GM19372 (cell line): ENCODE data around the gene ABCC1.
A peak's percentile ranks its signal among the peaks of the same experiment; 100 is the strongest.

Experiments
- ATAC-seq: cut with Tn5 transposase; IDR thresholded peaks from one replicate; pipeline ENCODE4 v1.9.1; 2021; ENCODE audit warnings: mild to moderate bottlenecking, low read depth, moderate library complexity; ENCODE audit not compliant: unreplicated experiment

Gene ABCC1

DNA sequence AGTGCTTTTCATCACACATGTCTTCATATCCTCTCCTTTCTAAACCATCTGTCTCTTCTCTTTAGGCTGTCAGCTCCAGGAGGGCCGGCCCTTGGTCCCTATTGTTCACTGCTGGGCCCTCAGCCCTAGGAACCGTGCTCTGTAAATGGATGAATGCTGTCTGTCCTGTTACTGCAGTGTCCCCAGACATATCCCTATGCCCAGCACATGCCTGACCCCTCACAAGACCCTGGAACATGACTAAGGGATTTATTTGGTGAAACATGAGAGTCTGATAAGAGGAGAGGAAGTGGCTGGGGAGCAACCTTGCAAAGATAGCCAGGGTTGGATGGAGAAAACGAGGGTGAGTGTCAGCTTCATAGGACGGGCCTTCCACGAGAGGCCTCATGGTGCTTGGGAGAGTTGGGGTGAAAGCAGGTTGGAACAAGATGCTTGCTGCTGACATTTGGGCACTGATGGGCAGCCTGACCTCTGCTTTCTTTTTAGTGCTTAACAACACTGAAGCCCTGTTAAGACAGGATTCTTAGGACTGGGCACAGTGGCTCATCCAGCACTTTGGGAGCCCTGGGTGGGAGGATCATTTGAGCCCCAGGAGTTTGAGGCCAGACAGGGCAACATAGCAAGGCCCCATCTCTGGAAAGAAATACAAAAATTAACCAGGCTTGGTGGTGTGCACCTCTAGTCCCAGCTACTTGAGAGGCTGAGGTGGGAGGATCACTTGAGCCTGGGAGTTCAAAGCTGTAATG lies 39.0 kb downstream of the ABCC1 start:
- no peak for ATAC-seq

- no peak for ATAC-seq
These were observed 41.5 kb downstream of the ABCC1 start for GRCh38 chr16:15990902-15991301.

- no peak for ATAC-seq
These were observed 43.7 kb downstream of the ABCC1 start for GRCh38 chr16:15993128-15993527.

- no peak for ATAC-seq
These were observed 44.1 kb downstream of the ABCC1 start for GRCh38 chr16:15993541-15993940.

DNA sequence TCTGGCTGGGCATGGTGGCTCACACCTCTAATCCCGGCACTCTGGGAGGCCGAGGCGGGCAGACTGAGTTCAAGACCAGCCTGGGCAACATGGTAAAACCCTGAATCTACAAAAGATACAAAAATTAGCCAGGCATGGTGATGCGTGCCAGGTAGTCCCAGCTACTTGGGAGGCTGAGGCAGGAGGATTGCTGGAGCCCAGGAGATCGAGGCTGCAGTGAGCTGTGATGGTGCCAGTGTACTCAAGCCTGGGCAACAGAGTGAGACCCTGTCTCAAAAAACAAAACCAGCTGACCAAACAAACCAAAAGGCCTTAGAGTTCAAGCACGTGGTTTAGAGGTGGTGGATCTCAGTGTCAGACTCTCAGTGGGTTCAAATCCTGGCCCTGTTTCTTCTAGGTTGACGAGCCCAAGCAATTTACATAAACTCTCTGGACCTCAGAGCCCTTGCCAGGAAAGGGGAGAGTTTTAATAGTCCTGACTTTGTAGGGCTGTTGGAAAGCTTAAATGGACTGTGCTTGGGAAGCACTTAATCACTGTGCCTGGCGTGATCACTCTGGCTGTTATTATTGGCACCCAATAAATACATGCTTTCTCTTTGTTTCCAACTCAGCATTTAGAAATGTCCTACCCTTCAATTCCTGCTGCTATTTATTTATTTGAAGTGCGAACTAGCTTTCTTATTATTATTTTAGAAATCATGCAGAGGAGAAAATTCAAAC lies 44.7 kb downstream of the ABCC1 start:
- no peak for ATAC-seq

DNA sequence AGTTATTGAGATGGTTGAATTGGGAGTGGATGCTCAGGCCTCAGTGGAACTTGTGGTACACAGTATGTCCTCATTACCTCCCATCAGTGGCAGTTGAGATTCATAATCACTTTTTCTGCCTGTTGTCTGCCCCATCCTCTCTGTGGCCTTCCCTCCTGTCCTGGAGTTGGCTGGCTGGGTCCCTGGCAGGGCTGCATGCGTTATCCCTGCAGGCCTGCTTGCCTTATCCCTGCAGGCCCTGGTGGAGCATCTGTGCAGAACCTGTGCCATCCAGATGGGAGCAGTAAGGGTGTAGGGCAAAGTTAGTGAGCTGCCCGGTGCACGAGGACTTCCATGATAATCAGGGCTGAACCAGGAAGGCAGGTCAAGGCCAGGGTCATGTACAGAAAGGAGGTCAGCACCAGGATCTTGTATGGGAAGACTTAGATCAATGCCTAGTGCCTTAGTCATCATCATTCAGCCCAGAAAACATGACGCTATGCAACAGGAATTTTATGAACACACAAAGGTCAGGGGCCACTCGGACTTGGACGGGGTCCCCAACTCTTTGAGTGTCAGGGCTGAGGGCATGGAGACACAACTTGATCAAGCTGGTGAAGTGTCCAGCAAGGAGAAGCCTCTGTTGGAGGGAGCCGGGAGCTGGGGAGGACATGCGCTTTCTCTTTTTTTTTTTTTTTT lies 47.2 kb downstream of the ABCC1 start:
- ATAC-seq, result no peak

GRCh38 chr16:16000685-16001084 lies 51.3 kb downstream of the ABCC1 start:
- no peak for ATAC-seq

GRCh38 chr16:16001596-16002255 lies 52.3 kb downstream of the ABCC1 start:
- no peak for ATAC-seq

DNA sequence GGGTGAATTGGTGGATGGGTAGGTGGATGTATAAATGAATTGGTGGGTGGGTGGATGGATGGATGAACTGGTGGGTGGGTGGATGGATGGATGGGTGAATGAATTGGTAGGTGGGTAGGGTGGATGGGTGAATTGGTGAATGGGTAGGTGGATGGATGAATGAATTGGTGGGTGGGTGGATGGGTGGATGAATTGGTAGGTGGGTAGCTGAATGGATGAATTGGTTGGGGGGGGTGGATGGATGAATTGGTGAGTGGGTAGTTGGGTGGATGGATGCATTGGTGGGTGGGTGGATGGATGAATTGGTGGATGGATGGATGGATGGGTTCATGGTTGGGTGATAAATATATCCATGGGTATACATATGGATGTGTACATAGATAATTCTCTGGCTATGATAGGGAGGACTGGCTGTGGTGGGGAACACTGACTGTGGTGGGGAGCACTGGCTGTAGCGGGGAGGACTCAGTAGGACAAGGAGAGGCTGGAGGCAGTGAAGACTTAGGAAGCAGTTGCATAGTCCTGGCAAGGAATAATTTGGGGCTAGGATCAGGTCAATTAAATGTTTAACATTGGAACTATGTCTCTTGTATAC lies 54.4 kb downstream of the ABCC1 start:
- no peak for ATAC-seq

- ATAC-seq, result no peak
These were observed 54.9 kb downstream of the ABCC1 start for GRCh38 chr16:16004314-16004749.

GRCh38 chr16:16005721-16006120 lies 56.3 kb downstream of the ABCC1 start:
- ATAC-seq, result no peak

- ATAC-seq, result no peak
These were observed 57.2 kb downstream of the ABCC1 start for GRCh38 chr16:16006650-16007049.

- peak; percentile 72 for ATAC-seq
These were observed 58.3 kb downstream of the ABCC1 start for GRCh38 chr16:16007743-16008111.

- ATAC-seq, result no peak
These were observed 59.2 kb downstream of the ABCC1 start for GRCh38 chr16:16008666-16009065.

GRCh38 chr16:16009401-16009800 lies 60.0 kb downstream of the ABCC1 start:
- no peak for ATAC-seq

DNA sequence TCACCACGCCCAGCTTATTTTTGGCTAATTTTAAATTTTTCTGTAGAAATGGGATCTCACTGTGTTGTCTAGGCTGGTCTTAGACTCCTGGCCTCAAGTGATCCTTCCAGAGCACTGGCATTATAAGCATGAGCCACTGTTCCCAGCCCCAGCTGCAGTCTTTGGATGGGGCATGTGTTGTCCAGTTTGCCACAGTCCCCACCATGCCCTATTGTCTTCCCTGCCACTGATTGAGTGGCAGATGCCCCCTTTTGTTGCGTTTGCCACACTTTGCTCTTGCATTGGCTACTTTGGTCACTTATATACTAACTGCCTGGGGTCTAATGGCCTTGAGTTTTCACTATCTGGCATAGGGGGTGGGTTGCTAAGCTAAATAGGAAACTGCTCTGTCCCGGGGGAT lies 60.8 kb downstream of the ABCC1 start:
- ATAC-seq, result no peak

DNA sequence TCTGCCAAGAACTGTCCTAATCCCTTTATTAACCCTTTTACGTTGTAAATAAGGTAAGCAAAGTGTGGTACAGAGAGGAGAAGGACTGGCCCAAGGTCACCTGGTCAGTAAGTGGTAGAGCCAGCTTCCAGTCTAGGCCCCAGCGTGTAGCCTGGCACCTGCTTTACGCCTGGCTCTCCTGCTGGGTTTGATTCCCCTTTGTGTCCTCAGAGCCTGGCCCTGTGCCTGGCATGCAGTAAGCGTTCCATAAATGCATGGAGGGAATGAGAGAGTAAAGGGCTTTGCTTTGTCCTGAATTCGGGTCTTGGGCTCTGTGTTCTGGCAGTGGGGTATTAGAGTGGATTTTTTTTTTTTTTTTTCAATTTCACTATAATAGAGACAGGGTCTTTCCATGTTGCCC lies 62.7 kb downstream of the ABCC1 start:
- ATAC-seq, result no peak

GRCh38 chr16:16013812-16014211 lies 64.4 kb downstream of the ABCC1 start:
- no peak for ATAC-seq

- ATAC-seq, result no peak
These were observed 65.2 kb downstream of the ABCC1 start for GRCh38 chr16:16014329-16015224.

- ATAC-seq, result no peak
These were observed 66.4 kb downstream of the ABCC1 start for GRCh38 chr16:16015849-16016248.
